SK-N-SH (cell line): ENCODE measurements around the gene ASF1B. TPM values are rescaled to one million over a fixed set of nuclear protein-coding genes. Genes with fewer than 3 reads are reported as not detected.

Source experiments
- CTCF ChIA-PET: fragments of 300-600, 350-600 bp; formaldehyde crosslinking; extraction: SDS; loops from one replicate; lab custom pipeline; 2021; lab: Yijun Ruan, JAX
- POLR2A ChIA-PET: fragments of 350-600 bp; sonication (Branson Sonifier 250); formaldehyde crosslinking; extraction: SDS; loops from one replicate; lab custom pipeline; 2020; ENCODE audit warnings: antibody characterized with exemption, inconsistent platforms; lab: Yijun Ruan, JAX
- DNase-seq: peaks from one replicate; pipeline ENCODE4 v3.0.0; 2012
- H2AFZ ChIP-seq: fragments of 200-600 bp; sonication (generic); 2 replicates; pipeline ENCODE4 v1.8.1; 2016; ENCODE audit warnings: antibody characterized with exemption, mild to moderate bottlenecking, low read depth
- H3F3A ChIP-seq: fragments of 200-600 bp; sonication (generic); replicated peaks from 2 replicates; pipeline ENCODE3; 2016; ENCODE audit warnings: antibody characterized with exemption, mild to moderate bottlenecking; ENCODE audit not compliant: insufficient read depth
- H3K27ac ChIP-seq, 2 experiments: fragments of 200-500 bp in 1 of 2; fragments of 200-600 bp in 1 of 2; sonication (Bioruptor generic) in 1 of 2; sonication (generic), shearing (Covaris generic) in 1 of 2; 2 replicates each; pipeline versions ENCODE4 v1.5.1 to v1.6.1; 2014 to 2016; ENCODE audit warnings: low read depth in 2 of 2, inconsistent platforms in 1 of 2, low read length in 1 of 2, mild to moderate bottlenecking in 1 of 2, mixed read lengths in 1 of 2
- H3K27me3 ChIP-seq: fragments of 200-600 bp; sonication (generic), shearing (Covaris generic); 2 replicates; pipeline ENCODE4 v1.6.1; 2016; ENCODE audit warnings: mixed run types; ENCODE audit not compliant: insufficient read depth
- H3K36me3 ChIP-seq, 2 experiments: fragments of 200-500 bp in 1 of 2; fragments of 200-600 bp in 1 of 2; sonication (Bioruptor generic) in 1 of 2; sonication (generic) in 1 of 2; replicated peaks in 1 of 2; 2 replicates each; pipeline versions ENCODE3 to v1.5.1; 2014 to 2016; ENCODE audit warnings: low read length in 1 of 2, mild to moderate bottlenecking in 1 of 2; ENCODE audit not compliant: insufficient read depth in 2 of 2, control insufficient read depth in 1 of 2
- H3K4me1 ChIP-seq, 2 experiments: fragments of 200-500 bp in 1 of 2; fragments of 200-600 bp in 1 of 2; sonication (Bioruptor generic) in 1 of 2; sonication (generic), shearing (Covaris generic) in 1 of 2; 2 replicates each; pipeline versions ENCODE4 v1.5.1 to v1.6.1; 2014 to 2016; ENCODE audit warnings: low read depth in 1 of 2, low read length in 1 of 2, mixed run types in 1 of 2; ENCODE audit not compliant: insufficient read depth in 2 of 2, control insufficient read depth in 1 of 2
- H3K4me2 ChIP-seq: fragments of 200-600 bp; sonication (generic), shearing (Covaris generic); 2 replicates; pipeline ENCODE4 v1.6.1; 2017; ENCODE audit warnings: mixed run types
- H3K4me3 ChIP-seq, 2 experiments: fragments of 200-500 bp in 1 of 2; fragments of 200-600 bp in 1 of 2; sonication (Bioruptor generic) in 1 of 2; sonication (generic), shearing (Covaris generic) in 1 of 2; 2 replicates each; pipeline versions ENCODE4 v1.5.1 to v1.8.1; 2014 to 2016; ENCODE audit warnings: low read depth in 2 of 2, inconsistent platforms in 1 of 2, low read length in 1 of 2, mild to moderate bottlenecking in 1 of 2, mixed read lengths in 1 of 2, moderate library complexity in 1 of 2
- H3K79me2 ChIP-seq: fragments of 200-600 bp; sonication (generic); 2 replicates; pipeline ENCODE4 v1.8.1; 2017; ENCODE audit warnings: mild to moderate bottlenecking; ENCODE audit not compliant: insufficient read depth
- H3K9ac ChIP-seq: fragments of 200-600 bp; sonication (generic); 2 replicates; pipeline ENCODE4 v1.6.1; 2017; ENCODE audit warnings: mixed run types
- H3K9me2 ChIP-seq: fragments of 200-600 bp; sonication (generic); 2 replicates; pipeline ENCODE4 v1.6.1; 2017; ENCODE audit warnings: mixed run types
- H3K9me3 ChIP-seq: fragments of 200-600 bp; sonication (generic); 2 replicates; pipeline ENCODE4 v1.6.1; 2017; ENCODE audit warnings: mixed run types, mild to moderate bottlenecking, moderate library complexity
- H4K20me1 ChIP-seq: fragments of 200-600 bp; sonication (generic); 2 replicates; pipeline ENCODE4 v1.6.1; 2017; ENCODE audit warnings: mild to moderate bottlenecking, mixed run types; ENCODE audit not compliant: insufficient read depth
- FOSL2 ChIP-seq: IDR thresholded peaks from 2 replicates; pipeline ENCODE4 v1.4.0; 2012; ENCODE audit warnings: low read depth, mild to moderate bottlenecking, moderate library complexity, borderline replicate concordance
- FOXJ3 ChIP-seq: sonication (generic); formaldehyde crosslinking; IDR thresholded peaks from 2 replicates; pipeline ENCODE4 v1.5.1; 2020; ENCODE audit warnings: mild to moderate bottlenecking, missing genetic modification reagents
- GABPA ChIP-seq: IDR thresholded peaks from 2 replicates; pipeline ENCODE4 v1.4.0; 2012; ENCODE audit warnings: low read depth, mild to moderate bottlenecking
- GATA2 ChIP-seq: sonication (generic); formaldehyde crosslinking; IDR thresholded peaks from 2 replicates; pipeline ENCODE4 v1.5.0; 2020; ENCODE audit warnings: mild to moderate bottlenecking, missing genetic modification reagents
- JUND ChIP-seq: IDR thresholded peaks from 2 replicates; pipeline ENCODE4 v1.4.0; 2012
- MAX ChIP-seq: IDR thresholded peaks from 2 replicates; pipeline ENCODE4 v1.4.0; 2012; ENCODE audit warnings: low read depth
- MXI1 ChIP-seq: IDR thresholded peaks from 2 replicates; pipeline ENCODE4 v1.6.1; 2012; ENCODE audit warnings: mild to moderate bottlenecking, low read depth, low read length, improper control_type of control experiment
- REST ChIP-seq: IDR thresholded peaks from 2 replicates; pipeline ENCODE4 v1.6.1; 2012; ENCODE audit warnings: mild to moderate bottlenecking, low read depth, low read length, moderate library complexity
- RXRA ChIP-seq: IDR thresholded peaks from 2 replicates; pipeline ENCODE4 v1.4.0; 2012; ENCODE audit warnings: low read depth, mild to moderate bottlenecking, borderline replicate concordance
- USF1 ChIP-seq: IDR thresholded peaks from 2 replicates; pipeline ENCODE4 v1.4.0; 2012; ENCODE audit warnings: low read depth, borderline replicate concordance
- USF2 ChIP-seq: fragments of 150-350 bp; IDR thresholded peaks from 2 replicates; pipeline ENCODE4 v1.6.1; 2017; ENCODE audit warnings: antibody characterized with exemption, low read length, low read depth, borderline replicate concordance
- WGBS: methylation state at CpG from one replicate; pipeline ENCODE4 v1.1.6; 2017; ENCODE audit warnings: low lambda C conversion rate; 5-methylcytosine and 5-hydroxymethylcytosine counted together
- polyA plus RNA-seq, 3 experiments: library from polyadenylated mRNA; depleted of rRNA; stranded (reverse); fragments of >200 nt; gene quantifications; 2 replicates each; pipeline ENCODE4 v1.2.3, GENCODE V29; 2012

ASF1B gene
- polyA plus RNA-seq, 1 of the 3 experiments (the other 2 are of a cell fraction), result 19.0 TPM

GRCh38 chr19:14168259-14168972 lies 32.0 kb upstream of the ASF1B start:
- CTCF ChIA-PET, result interaction anchor here (0.7 to 1.4 kb wide), 5 partner anchors 20 to 180 kb away, joined by 3 to 6 read pairs (median 3); partner anchors contain the start of gene ASF1B
- 84% methylated on average over 18 of the region's 19 CpGs for WGBS

GRCh38 chr19:14167576-14168138 lies 31.3 kb upstream of the ASF1B start:
- TF ChIP-seq FOSL2, result no peak
- TF ChIP-seq USF2, result no peak
- no peak for TF ChIP-seq RXRA
- no peak for TF ChIP-seq MAX
- TF ChIP-seq GABPA, result no peak
- no peak for TF ChIP-seq USF1
- TF ChIP-seq JUND, result no peak
- TF ChIP-seq REST, result no peak
- TF ChIP-seq MXI1, result no peak
- Histone ChIP-seq H3K4me1 (peaks cover 0 to 18% of the 10 kb centered on the region in 2 experiments; a peak in 2 of 4 replicates), H3K79me2 (no peaks in the 10 kb centered on the region), H3K27ac (no peak overlapping the region), H3K9ac (no peak overlapping the region), H3K4me3 (no peak overlapping the region), H3K9me3 (no peaks in the 10 kb centered on the region), H3F3A (no peaks in the 10 kb centered on the region), H4K20me1 (no peaks in the 10 kb centered on the region), H3K36me3 (peaks cover 0 to 9% of the 10 kb centered on the region in 2 experiments), H3K9me2 (no peaks in the 10 kb centered on the region), H3K27me3 (no peaks in the 10 kb centered on the region), H3K4me2 (no peak overlapping the region), H2AFZ (no peak overlapping the region)
- ChIA-PET CTCF (interaction anchor here (0.7 to 1.4 kb wide), 5 partner anchors 19 to 181 kb away, joined by 3 to 6 read pairs (median 4); partner anchors contain the start of gene ASF1B), POLR2A (no interaction called here)
- WGBS, result 87% methylated on average over 3 of the region's 18 CpGs
- DNase-seq, result peak; percentile 41

More at GRCh38 chr19:14168259-14168972, 32.0 kb upstream of the ASF1B start:
- DNase-seq, result peak; percentile 79
- peak; percentile 87 for TF ChIP-seq GATA2 (CRISPR knock-in tag)
- peak; percentile 52; the same call in 1 of the 2 replicates for TF ChIP-seq MXI1
- TF ChIP-seq FOXJ3 (CRISPR knock-in tag), result no peak
- Histone ChIP-seq H3K9ac (no peak overlapping the region), H3K27ac (peak overlapping the region in 1 of 2 experiments; percentile 45; a peak in 2 of 4 replicates), H4K20me1 (no peaks in the 10 kb centered on the region), H3K36me3 (peaks cover 0 to 5% of the 10 kb centered on the region in 2 experiments), H3K4me1 (peaks cover 0 to 18% of the 10 kb centered on the region in 2 experiments; a peak in 2 of 4 replicates), H3K79me2 (no peaks in the 10 kb centered on the region), H3F3A (no peaks in the 10 kb centered on the region), H2AFZ (no peak overlapping the region), H3K4me3 (no peak overlapping the region), H3K4me2 (no peak overlapping the region), H3K27me3 (no peaks in the 10 kb centered on the region), H3K9me3 (no peaks in the 10 kb centered on the region), H3K9me2 (no peaks in the 10 kb centered on the region)
- POLR2A ChIA-PET, result interaction anchor here (0.6 kb wide), 1 partner anchor 103 kb away, joined by 4 read pairs; no protein-coding TSS in a partner anchor
